GM19468 (cell line): Measurements from ENCODE around the gene PLEKHS1.
A peak's percentile ranks its signal among the peaks of the same experiment; 100 is the strongest.
"Not testable (repeated sequence)": the region's sequence is repeated elsewhere in the genome, so short reads cannot be mapped to it uniquely, and the experiment has no call there.

Experiments
- ATAC-seq: cut with Tn5 transposase; IDR thresholded peaks from one replicate; pipeline ENCODE4 v1.9.1; 2021; ENCODE audit warnings: mild to moderate bottlenecking, moderate library complexity, moderate number of reproducible peaks; ENCODE audit not compliant: unreplicated experiment; ENCODE audit errors: extremely low read depth

PLEKHS1 gene

GRCh38 chr10:113782986-113783704 is 31.7 kb downstream of the PLEKHS1 start:
- no peak for ATAC-seq

- ATAC-seq, result peak; percentile 58
Measured at GRCh38 chr10:113788604-113789083, 37.2 kb downstream of the PLEKHS1 start.

- no peak for ATAC-seq
Measured at GRCh38 chr10:113791691-113792090, 40.2 kb downstream of the PLEKHS1 start.

- ATAC-seq, result no peak
Measured at GRCh38 chr10:113801569-113801968, 50.1 kb downstream of the PLEKHS1 start.

- no peak for ATAC-seq
Measured at GRCh38 chr10:113802997-113803396, 51.5 kb downstream of the PLEKHS1 start.

- ATAC-seq, result no peak
Measured at GRCh38 chr10:113806503-113806902, 55.0 kb downstream of the PLEKHS1 start.

- ATAC-seq, result no peak
Measured at GRCh38 chr10:113808168-113808567, 56.7 kb downstream of the PLEKHS1 start.

GRCh38 chr10:113814700-113815099 is 63.2 kb downstream of the PLEKHS1 start:
- ATAC-seq, result not testable (repeated sequence)

GRCh38 chr10:113819989-113820388 is 68.5 kb downstream of the PLEKHS1 start:
- ATAC-seq, result no peak

- no peak for ATAC-seq
Measured at GRCh38 chr10:113820507-113820906, 69.0 kb downstream of the PLEKHS1 start.

- not testable (repeated sequence) for ATAC-seq
Measured at GRCh38 chr10:113821306-113821705, 69.8 kb downstream of the PLEKHS1 start.

- no peak for ATAC-seq
Measured at GRCh38 chr10:113822174-113822573, 70.7 kb downstream of the PLEKHS1 start.

- no peak for ATAC-seq
Measured at GRCh38 chr10:113823389-113823788, 71.9 kb downstream of the PLEKHS1 start.

- ATAC-seq, result no peak
Measured at GRCh38 chr10:113825791-113826190, 74.3 kb downstream of the PLEKHS1 start.

GRCh38 chr10:113828567-113828966 is 77.1 kb downstream of the PLEKHS1 start:
- not testable (repeated sequence) for ATAC-seq
